ENCODE data around the gene FANCE.

Gene FANCE

GRCh38 chr6:35505999-35506412 lies 53.9 kb downstream of the FANCE start:
- no peaks in the 10 kb centered on the region for H3K9me3 ChIP-seq (ENCODE audit: insufficient read depth, low read length)
- no peaks in the 10 kb centered on the region for H3K27me3 ChIP-seq (ENCODE audit: low read length)
- no peak overlapping the region for H2AFZ ChIP-seq (ENCODE audit: low read depth, low read length, severe bottlenecking)
- H3K9me2 ChIP-seq (replicated peaks; ENCODE audit: insufficient read depth, low read length) = no peaks in the 10 kb centered on the region
- H3F3A ChIP-seq (ENCODE audit: insufficient read depth) = no peaks in the 10 kb centered on the region
- H3K79me2 ChIP-seq (ENCODE audit: insufficient read depth, low read length) = no peaks in the 10 kb centered on the region
- H3K4me2 ChIP-seq (ENCODE audit: low read depth, low read length, poor library complexity, severe bottlenecking) = no peak overlapping the region
- H3K36me3 ChIP-seq (ENCODE audit: low read length) = no peaks in the 10 kb centered on the region
- TF ChIP-seq CTCF (IDR thresholded peaks at IDR 0.05; ENCODE audit: insufficient read depth, low read length, poor library complexity, severe bottlenecking) = no peak
- no peak for TF ChIP-seq EZH2phosphoT487 (conservative IDR thresholded peaks at IDR 0.05; ENCODE audit: low read length)
- no peak overlapping the region for H3K4me3 ChIP-seq (ENCODE audit: insufficient read depth, low read length, poor library complexity, severe bottlenecking)
- no peak overlapping the region for H3K27ac ChIP-seq (ENCODE audit: low read depth, low read length)
- H4K20me1 ChIP-seq (ENCODE audit: low read depth, low read length) = no peaks in the 10 kb centered on the region
- H3K9ac ChIP-seq (ENCODE audit: low read length) = no peak overlapping the region

- Histone ChIP-seq H2AFZ (ENCODE audit: low read depth, low read length, severe bottlenecking) (no peak overlapping the region), H4K20me1 (ENCODE audit: low read depth, low read length) (no peaks in the 10 kb centered on the region), H3K4me3 (ENCODE audit: insufficient read depth, low read length, poor library complexity, severe bottlenecking) (no peak overlapping the region), H3K27ac (ENCODE audit: low read depth, low read length) (no peak overlapping the region), H3K9me3 (ENCODE audit: insufficient read depth, low read length) (no peaks in the 10 kb centered on the region), H3K9me2 (replicated peaks; ENCODE audit: insufficient read depth, low read length) (no peaks in the 10 kb centered on the region), H3F3A (ENCODE audit: insufficient read depth) (no peaks in the 10 kb centered on the region), H3K27me3 (ENCODE audit: low read length) (no peaks in the 10 kb centered on the region), H3K36me3 (ENCODE audit: low read length) (no peaks in the 10 kb centered on the region), H3K9ac (ENCODE audit: low read length) (no peak overlapping the region), H3K79me2 (ENCODE audit: insufficient read depth, low read length) (no peaks in the 10 kb centered on the region), H3K4me2 (ENCODE audit: low read depth, low read length, poor library complexity, severe bottlenecking) (no peak overlapping the region)
- TF ChIP-seq EZH2phosphoT487 (conservative IDR thresholded peaks at IDR 0.05; ENCODE audit: low read length) = no peak
- TF ChIP-seq CTCF (IDR thresholded peaks at IDR 0.05; ENCODE audit: insufficient read depth, low read length, poor library complexity, severe bottlenecking) = no peak
These were observed 54.4 kb downstream of the FANCE start for GRCh38 chr6:35506536-35506935.

GRCh38 chr6:35507221-35507620 lies 55.1 kb downstream of the FANCE start:
- TF ChIP-seq CTCF (IDR thresholded peaks at IDR 0.05; ENCODE audit: insufficient read depth, low read length, poor library complexity, severe bottlenecking) (no peak), EZH2phosphoT487 (conservative IDR thresholded peaks at IDR 0.05; ENCODE audit: low read length) (no peak)
- Histone ChIP-seq H4K20me1 (ENCODE audit: low read depth, low read length) (no peaks in the 10 kb centered on the region), H3K4me3 (ENCODE audit: insufficient read depth, low read length, poor library complexity, severe bottlenecking) (no peak overlapping the region), H3K9me2 (replicated peaks; ENCODE audit: insufficient read depth, low read length) (no peaks in the 10 kb centered on the region), H2AFZ (ENCODE audit: low read depth, low read length, severe bottlenecking) (no peak overlapping the region), H3K27me3 (ENCODE audit: low read length) (no peaks in the 10 kb centered on the region), H3K27ac (ENCODE audit: low read depth, low read length) (no peak overlapping the region), H3K79me2 (ENCODE audit: insufficient read depth, low read length) (no peaks in the 10 kb centered on the region), H3K36me3 (ENCODE audit: low read length) (no peaks in the 10 kb centered on the region), H3K9me3 (ENCODE audit: insufficient read depth, low read length) (no peaks in the 10 kb centered on the region), H3K4me2 (ENCODE audit: low read depth, low read length, poor library complexity, severe bottlenecking) (no peak overlapping the region), H3K9ac (ENCODE audit: low read length) (no peak overlapping the region), H3F3A (ENCODE audit: insufficient read depth) (no peaks in the 10 kb centered on the region)

Data from SU-DHL-6 (cell line).